IMR-90 (cell line): Measurements from ENCODE around the gene KCNQ2. TPM values are rescaled to one million over a fixed set of nuclear protein-coding genes. Genes with fewer than 3 reads are reported as not detected.

Experiments used
- ATAC-seq: fragments of 200-7000 bp; cut with Tn5 transposase; 2 replicates; pipeline ENCODE4 v1.9.1; 2020; ENCODE audit warnings: low read depth, mild to moderate bottlenecking, moderate library complexity
- BruUV-seq: library from RNA; stranded (reverse); fragments of 400-500 nt; replicated peaks from 2 replicates; lab custom pipeline; 2021; lab: Mats Ljungman, UMichigan
- CTCF ChIA-PET: fragments of 300-600 bp; formaldehyde crosslinking; extraction: SDS; loops from one replicate; lab custom pipeline; 2021; ENCODE audit warnings: antibody characterized with exemption; lab: Yijun Ruan, JAX
- POLR2A ChIA-PET: fragments of 300-600 bp; sonication (Branson Sonifier 250); formaldehyde crosslinking; loops from one replicate; lab custom pipeline; 2022; ENCODE audit warnings: antibody characterized with exemption; ENCODE audit not compliant: unreplicated experiment; lab: Charles Lee
- DNase-seq: peaks from one replicate; pipeline ENCODE4 v3.0.0; 2013
- H2AFZ ChIP-seq: replicated peaks from 2 replicates; pipeline ENCODE3; 2013; ENCODE audit warnings: low read length, mild to moderate bottlenecking; ENCODE audit not compliant: poor library complexity
- H2AK5ac ChIP-seq: 2 replicates; pipeline ENCODE4 v1.6.1; 2013; ENCODE audit warnings: low read depth, low read length, inconsistent platforms
- H2AK9ac ChIP-seq: replicated peaks from 2 replicates; pipeline ENCODE3; 2013; ENCODE audit warnings: mild to moderate bottlenecking, low read depth, low read length, moderate library complexity; ENCODE audit not compliant: poor library complexity
- H2BK120ac ChIP-seq: 2 replicates; pipeline ENCODE4 v1.6.1; 2013; ENCODE audit warnings: low read depth, low read length, inconsistent platforms
- H2BK15ac ChIP-seq: 3 replicates; pipeline ENCODE4 v1.6.1; 2013; ENCODE audit warnings: low read depth, low read length, inconsistent platforms
- H2BK20ac ChIP-seq: 2 replicates; pipeline ENCODE4 v1.6.1; 2013; ENCODE audit warnings: low read depth, mild to moderate bottlenecking, inconsistent platforms, low read length, moderate library complexity
- H2BK5ac ChIP-seq: 2 replicates; pipeline ENCODE4 v1.6.1; 2013; ENCODE audit warnings: mild to moderate bottlenecking, low read depth, low read length, inconsistent platforms; ENCODE audit not compliant: poor library complexity, severe bottlenecking
- H3K14ac ChIP-seq: replicated peaks from 2 replicates; pipeline ENCODE4 v1.6.1; 2013; ENCODE audit warnings: low read depth, low read length, inconsistent platforms
- H3K18ac ChIP-seq: 2 replicates; pipeline ENCODE4 v1.6.1; 2013; ENCODE audit warnings: low read depth, low read length, control low read depth
- H3K23ac ChIP-seq: 2 replicates; pipeline ENCODE4 v1.6.1; 2013; ENCODE audit warnings: low read depth, low read length, inconsistent platforms
- H3K27ac ChIP-seq: 2 replicates; pipeline ENCODE4 v1.5.1; 2013; ENCODE audit warnings: mild to moderate bottlenecking, control low read depth, low read length; ENCODE audit not compliant: insufficient read depth
- H3K27me3 ChIP-seq: 2 replicates; pipeline ENCODE4 v1.6.1; 2013; ENCODE audit warnings: low read length; ENCODE audit not compliant: control insufficient read depth, insufficient read depth
- H3K36me3 ChIP-seq: 2 replicates; pipeline ENCODE4 v1.6.1; 2013; ENCODE audit warnings: low read length, mixed read lengths; ENCODE audit not compliant: control insufficient read depth, insufficient read depth
- H3K4ac ChIP-seq: 2 replicates; pipeline ENCODE4 v1.6.1; 2013; ENCODE audit warnings: low read depth, low read length, inconsistent platforms
- H3K4me1 ChIP-seq: 2 replicates; pipeline ENCODE4 v1.6.1; 2013; ENCODE audit warnings: low read length, mixed read lengths; ENCODE audit not compliant: control insufficient read depth, insufficient read depth
- H3K4me2 ChIP-seq: 2 replicates; pipeline ENCODE4 v1.6.1; 2013; ENCODE audit warnings: low read depth, mild to moderate bottlenecking, control low read depth, low read length, moderate library complexity
- H3K4me3 ChIP-seq: 2 replicates; pipeline ENCODE4 v1.5.1; 2013; ENCODE audit warnings: low read depth, mild to moderate bottlenecking, control low read depth, low read length, moderate library complexity; ENCODE audit not compliant: insufficient read depth
- H3K56ac ChIP-seq: 2 replicates; pipeline ENCODE4 v1.6.1; 2013; ENCODE audit warnings: low read length, inconsistent platforms; ENCODE audit not compliant: insufficient read depth; ENCODE audit errors: extremely low read depth
- H3K79me1 ChIP-seq, 2 experiments: 2 replicates each; pipeline ENCODE4 v1.6.1; 2013; ENCODE audit warnings: low read length in 2 of 2, inconsistent platforms in 1 of 2, low read depth in 1 of 2
- H3K9ac ChIP-seq: 2 replicates; pipeline ENCODE4 v1.6.1; 2013; ENCODE audit warnings: low read depth, low read length, control low read depth
- H3K9me1 ChIP-seq: 2 replicates; pipeline ENCODE4 v1.6.1; 2013; ENCODE audit warnings: low read length, inconsistent platforms; ENCODE audit not compliant: insufficient read depth
- H3K9me3 ChIP-seq: 2 replicates; pipeline ENCODE4 v1.6.1; 2013; ENCODE audit warnings: low read length; ENCODE audit not compliant: control insufficient read depth, insufficient read depth
- H4K20me1 ChIP-seq: 2 replicates; pipeline ENCODE4 v1.6.1; 2013; ENCODE audit warnings: low read length, inconsistent platforms; ENCODE audit not compliant: insufficient read depth
- H4K5ac ChIP-seq: 2 replicates; pipeline ENCODE4 v1.6.1; 2013; ENCODE audit warnings: mild to moderate bottlenecking, low read depth, low read length, control low read depth
- H4K8ac ChIP-seq, 2 experiments: 2 replicates each; pipeline ENCODE4 v1.6.1; 2013; ENCODE audit warnings: low read depth in 2 of 2, low read length in 2 of 2, control low read depth in 1 of 2, inconsistent platforms in 1 of 2
- H4K91ac ChIP-seq: 2 replicates; pipeline ENCODE4 v1.6.1; 2013; ENCODE audit warnings: low read depth, low read length, inconsistent platforms; ENCODE audit not compliant: insufficient read depth
- BHLHE40 ChIP-seq: fragments of 150-350 bp; IDR thresholded peaks from 2 replicates; pipeline ENCODE4 v1.6.1; 2016; ENCODE audit warnings: mild to moderate bottlenecking, low read depth, low read length
- CEBPB ChIP-seq: IDR thresholded peaks from 2 replicates; pipeline ENCODE4 v1.6.1; 2012; ENCODE audit warnings: low read depth, low read length, improper control_type of control experiment
- CHD1 ChIP-seq: IDR thresholded peaks from 2 replicates; pipeline ENCODE4 v1.6.1; 2012; ENCODE audit warnings: low read depth, low read length, improper control_type of control experiment
- CTCF ChIP-seq: conservative IDR thresholded peaks from 2 replicates; pipeline ENCODE4 v1.5.1; 2012; ENCODE audit warnings: mild to moderate bottlenecking, low read depth, low read length, improper control_type of control experiment
- ELK1 ChIP-seq: fragments of 150-350 bp; IDR thresholded peaks from 2 replicates; pipeline ENCODE4 v1.6.1; 2016; ENCODE audit warnings: low read depth, mild to moderate bottlenecking, low read length, moderate library complexity, borderline replicate concordance
- FOS ChIP-seq: fragments of 150-350 bp; IDR thresholded peaks from 2 replicates; pipeline ENCODE4 v1.6.1; 2016; ENCODE audit warnings: low read depth, low read length
- MAFK ChIP-seq: IDR thresholded peaks from 2 replicates; pipeline ENCODE4 v1.6.1; 2012; ENCODE audit warnings: low read depth, low read length, improper control_type of control experiment
- MAZ ChIP-seq: IDR thresholded peaks from 2 replicates; pipeline ENCODE4 v1.6.1; 2012; ENCODE audit warnings: low read depth, mild to moderate bottlenecking, low read length, improper control_type of control experiment, moderate library complexity, borderline replicate concordance
- MXI1 ChIP-seq: IDR thresholded peaks from 2 replicates; pipeline ENCODE4 v1.6.1; 2012; ENCODE audit warnings: low read depth, mild to moderate bottlenecking, low read length, moderate library complexity, borderline replicate concordance
- RAD21 ChIP-seq: IDR thresholded peaks from 2 replicates; pipeline ENCODE4 v1.6.1; 2012; ENCODE audit warnings: low read length, improper control_type of control experiment
- SMC3 ChIP-seq: fragments of 150-350 bp; IDR thresholded peaks from 2 replicates; pipeline ENCODE4 v1.6.1; 2016; ENCODE audit warnings: low read depth, mild to moderate bottlenecking, antibody characterized with exemption, low read length, moderate library complexity
- WGBS, 2 experiments: methylation state at CpG; one replicate each; pipeline versions ENCODE4 v1.1.5 to v1.1.7; 2013; ENCODE audit warnings: missing lambda C conversion rate in 2 of 2; ENCODE audit not compliant: insufficient read length in 1 of 2; ENCODE audit errors: extremely low coverage in 2 of 2; 5-methylcytosine and 5-hydroxymethylcytosine counted together
- dilution Hi-C: fragments of 300-500 bp; cut with HindIII; formaldehyde crosslinking; loops from one replicate; pipeline ENCODE4 v1.14.3; 2018; ENCODE audit warnings: low sequenced_read_pairs; ENCODE audit not compliant: unreplicated experiment
- in situ Hi-C: fragments of 300-500 bp; cut with MboI; formaldehyde crosslinking; loops from 3 replicates; pipeline ENCODE4 v1.14.3; 2019; ENCODE audit warnings: low sequenced_read_pairs, inconsistent platforms, mixed read lengths
- intact Hi-C: fragments of 100-400 bp; cut with micrococcal nuclease; formaldehyde crosslinking; loops from 2 replicates; pipeline ENCODE4 v1.10.0; 2022
- polyA plus RNA-seq, 3 experiments: library from polyadenylated mRNA; depleted of rRNA; stranded (reverse); fragments of >200 nt; gene quantifications; 2 replicates each; pipeline ENCODE4 v1.2.3, GENCODE V29; 2012; ENCODE audit warnings: low replicate concordance in 1 of 3
- total RNA-seq: library from RNA; depleted of rRNA; stranded (reverse); fragments of >200 nt; gene quantifications from 2 replicates; pipeline ENCODE4 v1.2.3, GENCODE V29; 2012

The KCNQ2 gene
- total and polyA plus RNA-seq, 2 of the 4 experiments (the other 2 are of a cell fraction): 0.02 TPM; not detected in 1

- Histone ChIP-seq H2BK120ac (no peak overlapping the region), H3K56ac (no peak overlapping the region), H3K36me3 (no peaks in the 10 kb centered on the region), H4K5ac (no peak overlapping the region), H3K4me2 (no peak overlapping the region), H2AK5ac (no peak overlapping the region), H4K8ac (no peak overlapping the region), H2BK15ac (no peak overlapping the region), H4K20me1 (no peaks in the 10 kb centered on the region), H2AFZ (no peak overlapping the region), H3K23ac (no peak overlapping the region), H3K27me3 (peaks cover 2% of the 10 kb centered on the region; the same call in 1 of the 2 replicates), H3K9me1 (no peaks in the 10 kb centered on the region), H2BK5ac (no peak overlapping the region), H3K4me3 (no peak overlapping the region), H3K9ac (no peak overlapping the region), H3K27ac (no peak overlapping the region), H3K79me1 (no peaks in the 10 kb centered on the region), H3K9me3 (peaks cover 8% of the 10 kb centered on the region), H3K14ac (no peak overlapping the region), H2BK20ac (no peak overlapping the region), H3K4ac (no peak overlapping the region), H2AK9ac (no peak overlapping the region), H4K91ac (no peak overlapping the region), H3K18ac (no peak overlapping the region), H3K4me1 (no peaks in the 10 kb centered on the region)
- dilution Hi-C loops (no loop called here), intact Hi-C loops (no loop called here), in situ Hi-C loops (no loop called here)
- WGBS, 2 experiments: no CpG with 5 or more reads among the region's 6 CpGs
- TF ChIP-seq SMC3 (no peak), RAD21 (no peak), FOS (no peak), CEBPB (no peak), MXI1 (no peak), CHD1 (no peak), ELK1 (no peak), MAFK (no peak), BHLHE40 (no peak), CTCF (no peak), MAZ (no peak)
- DNase-seq (no peak), ATAC-seq (no peak)
- ChIA-PET POLR2A (no interaction called here), CTCF (no interaction called here)
- BruUV-seq: no TSS peak
Measured at GRCh38 chr20:63385819-63386218, 86.6 kb downstream of the KCNQ2 start.
